Right lobe of liver (tissue), 4 donors: ENCODE measurements around the gene TRIP10.

Source experiments
- CTCF ChIP-seq, 4 donors: fragments of 200-600 bp in 3 of 4; fragments of 450-650 bp in 1 of 4; IDR thresholded peaks; one replicate each; pipeline versions ENCODE4 v1.5.1 to v1.8.0; 2016 to 2022; ENCODE audit warnings: antibody characterized with exemption in 4 of 4, mild to moderate bottlenecking in 2 of 4
- POLR2A ChIP-seq: fragments of 450-650 bp; IDR thresholded peaks from one replicate; pipeline ENCODE4 v1.6.1; 2017; ENCODE audit warnings: antibody characterized with exemption, mild to moderate bottlenecking
- donor health status: DM: no; HTN: no; CAD: no.
- donor health status: DM: no; HTN: no; CAD: no.
- donor health status: DM: no; HTN: yes; CAD: no.

- no peak for TF ChIP-seq CTCF (IDR thresholded peaks at IDR 0.05)
- TF ChIP-seq POLR2A, result no peak
Measured at GRCh38 chr19:6794686-6795431, 55.4 kb downstream of the TRIP10 start.
